Stimulated activated CD4-positive, alpha-beta T cell treated with anti-CD3 and anti-CD28 coated beads, Interleukin-12 subunit alpha, Interleukin-12 subunit beta, amount 100 ng/mL, for 24 hours (primary cell): Measurements from ENCODE around the gene CPN2.

Source experiments
- DNase-seq, 2 experiments: peaks; one replicate each; pipeline ENCODE4 v3.0.0-alpha.2; 2020; ENCODE audit warnings: low read depth in 2 of 2

CPN2 gene

DNA sequence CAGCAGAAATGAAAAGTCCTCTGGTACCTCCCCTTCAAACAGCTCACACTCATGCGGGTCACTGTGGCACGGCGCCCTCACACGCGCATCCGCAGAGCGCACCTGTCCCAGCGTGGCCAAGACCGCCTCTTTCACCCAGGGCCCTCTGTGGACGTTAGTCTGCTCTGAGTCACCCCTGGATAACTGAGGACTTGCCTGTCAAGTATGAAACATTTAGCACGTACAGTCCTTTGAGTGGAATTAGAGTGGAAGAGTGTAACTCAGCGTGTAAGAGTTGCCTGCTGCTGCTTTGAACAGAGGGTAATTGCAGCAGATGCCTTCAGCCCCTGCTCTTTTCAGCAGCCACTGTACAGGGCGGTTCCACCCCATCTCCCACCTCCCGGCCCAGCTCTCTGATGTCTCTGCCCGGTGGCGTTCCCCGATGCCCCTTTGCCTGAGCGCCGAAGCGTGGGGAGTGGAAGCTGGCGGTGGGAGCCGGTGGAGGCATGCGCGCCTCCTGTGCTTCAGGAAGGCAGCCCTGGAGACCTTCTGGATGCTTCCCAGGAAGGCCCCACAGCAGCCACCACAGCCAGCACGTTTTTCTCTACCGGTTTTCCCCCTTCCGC lies 23.0 kb downstream of the CPN2 start:
- no peak for DNase-seq

DNA sequence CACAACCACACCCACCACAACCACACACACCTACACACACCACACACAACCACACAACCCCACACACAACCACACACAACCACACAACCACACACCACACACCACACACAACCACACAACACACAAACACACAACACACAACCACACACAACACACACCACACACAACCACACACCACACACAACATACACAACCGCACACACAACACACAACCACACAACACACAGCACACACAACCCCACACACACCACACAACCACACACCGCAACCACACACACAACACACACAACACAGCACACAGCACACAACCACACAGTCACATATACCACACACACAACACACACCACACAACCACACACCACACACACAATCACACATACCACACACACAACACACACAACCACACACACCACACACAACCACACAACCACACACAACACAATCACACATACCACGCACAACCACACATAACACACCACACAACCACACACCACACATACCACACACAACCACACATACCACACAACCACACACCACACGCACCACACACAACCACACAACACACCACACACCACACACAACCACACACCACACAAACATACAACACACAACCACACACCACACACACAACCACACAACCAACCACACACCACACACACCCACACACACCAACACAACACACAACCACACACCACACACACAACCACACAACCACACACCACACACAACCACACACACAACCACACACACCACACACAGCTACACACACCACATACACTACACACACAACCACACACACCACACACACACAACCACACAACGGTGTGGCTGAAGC lies 23.7 kb downstream of the CPN2 start:
- no peak for DNase-seq

DNA sequence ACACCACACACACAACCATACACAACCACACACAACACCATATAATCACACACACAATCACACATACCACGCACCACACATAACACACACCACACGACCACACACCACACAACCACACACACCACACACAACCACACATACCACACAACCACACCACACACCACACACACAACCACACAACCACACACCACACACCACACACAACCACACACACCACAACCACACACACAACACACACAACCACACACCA lies 24.2 kb downstream of the CPN2 start:
- DNase-seq, result no peak

DNA sequence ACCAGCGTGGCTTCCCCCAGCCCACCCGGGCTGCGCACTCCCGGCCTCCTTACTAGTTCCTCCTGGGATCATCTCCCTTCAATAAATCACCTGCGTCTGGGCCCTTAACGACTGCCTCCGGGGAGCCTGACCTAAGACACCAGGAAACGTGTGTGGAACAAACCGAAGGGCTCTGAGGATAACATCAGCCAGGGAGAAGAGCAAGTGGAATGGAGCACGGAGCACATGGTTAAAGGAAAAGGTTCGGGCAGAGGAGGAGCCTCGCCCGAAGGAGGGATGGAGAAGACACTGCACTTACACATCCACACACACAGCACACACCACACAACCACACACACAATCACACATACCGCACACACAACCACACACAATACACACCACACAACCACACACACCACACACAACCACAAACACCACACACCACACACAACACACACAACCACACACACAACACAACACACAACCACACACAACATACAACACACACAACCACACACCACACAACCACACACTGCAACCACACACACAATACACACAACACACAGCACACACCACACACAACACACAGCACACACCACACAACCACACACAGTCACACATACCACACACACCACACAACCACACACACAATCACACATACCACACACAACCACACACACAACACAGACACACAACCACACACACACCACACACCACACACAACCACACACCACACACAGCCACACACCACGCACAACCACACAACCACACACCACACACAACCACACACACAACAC lies 24.7 kb downstream of the CPN2 start:
- DNase-seq, result no peak

DNA sequence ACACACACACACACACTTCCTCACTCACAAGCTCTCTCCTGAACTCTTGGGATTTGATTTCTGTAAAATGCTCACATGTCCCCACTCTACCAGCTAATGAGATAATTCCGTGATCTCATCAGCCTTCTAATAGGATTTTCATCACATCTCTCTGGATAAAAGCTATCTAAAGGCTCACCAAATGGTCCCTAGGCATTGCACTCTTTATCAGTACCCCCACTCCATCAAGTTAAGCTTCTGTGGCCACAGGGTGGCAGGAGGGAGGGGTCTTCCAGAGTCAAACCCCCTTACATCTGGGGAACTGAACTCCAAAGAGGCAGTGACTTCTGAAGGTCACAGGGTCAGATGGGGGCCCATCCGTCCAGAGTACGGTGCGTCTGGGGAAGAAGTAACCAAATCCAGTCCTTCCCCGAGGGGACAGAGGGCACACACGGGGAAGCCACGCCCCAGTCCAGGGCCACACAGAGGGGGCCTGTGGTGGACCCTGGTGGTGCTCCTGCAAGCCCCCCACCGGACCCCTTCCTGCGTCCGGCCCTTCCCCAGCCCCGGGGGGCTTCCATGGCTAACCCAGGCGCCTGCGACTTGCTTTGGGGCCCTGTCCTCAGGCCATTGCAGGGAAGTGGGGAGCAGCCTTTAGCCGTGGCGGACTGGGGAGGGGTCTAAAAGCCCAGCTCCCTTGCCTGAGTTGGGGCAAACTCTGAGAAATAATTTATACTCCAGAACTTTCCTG lies 25.5 kb downstream of the CPN2 start:
- no peak for DNase-seq

DNA sequence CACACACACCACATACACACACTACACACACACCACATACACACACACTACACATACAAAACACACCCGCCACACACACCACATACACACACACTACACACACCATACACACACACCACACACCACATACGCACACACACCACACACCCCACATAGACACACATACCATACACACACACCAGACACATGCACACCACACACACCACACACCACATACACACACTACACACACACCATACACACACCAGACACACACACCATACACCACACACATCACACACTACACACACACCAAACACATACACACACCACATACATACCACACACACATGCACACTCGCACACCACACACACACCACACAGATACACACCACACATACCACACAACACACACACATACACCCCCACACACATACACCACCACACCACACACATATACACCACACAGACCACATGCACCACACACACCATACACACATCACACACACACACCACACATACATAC lies 26.3 kb downstream of the CPN2 start:
- DNase-seq, result no peak

DNA sequence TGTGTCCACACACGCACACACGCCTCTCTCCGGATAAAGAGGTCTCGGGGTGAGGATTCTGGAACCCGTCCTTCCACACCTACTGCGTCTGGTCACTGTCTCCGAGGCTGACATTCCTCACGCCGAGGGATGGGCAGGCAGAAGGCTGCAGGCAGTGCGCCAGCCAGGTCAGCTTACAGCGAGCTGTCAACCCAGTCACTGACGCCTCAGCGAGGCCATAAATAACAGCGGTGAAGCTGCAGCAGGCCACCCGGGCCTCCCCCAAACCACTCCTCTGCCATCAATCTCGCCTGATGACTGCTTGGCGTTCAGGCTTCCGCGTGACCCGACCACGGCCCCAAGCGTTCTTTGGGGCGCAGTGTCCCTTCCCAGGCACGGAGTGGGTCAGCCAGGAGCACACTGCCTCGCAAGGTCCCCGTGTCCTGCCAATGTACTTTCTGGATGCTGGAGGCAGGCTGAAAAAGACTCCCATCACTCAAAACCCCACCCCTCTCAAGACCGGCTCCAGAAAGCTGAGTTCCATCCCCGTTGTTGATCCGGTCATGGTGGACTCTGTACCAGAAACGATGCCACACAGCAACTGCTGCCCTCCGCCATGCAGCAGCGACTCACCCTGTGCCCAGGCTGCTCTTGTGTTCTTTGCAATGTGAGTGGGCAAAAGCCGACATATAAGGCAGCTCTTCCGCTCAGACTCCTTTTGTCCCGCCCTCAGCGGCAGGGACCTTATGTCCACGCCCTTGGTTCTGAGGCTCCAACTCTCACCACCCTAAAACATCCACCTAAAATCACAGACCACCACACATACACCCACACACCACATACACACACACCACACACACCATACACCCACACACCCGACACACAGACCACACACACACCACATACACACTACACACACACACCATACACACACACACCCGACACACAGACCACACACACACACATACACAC lies 27.1 kb downstream of the CPN2 start:
- no peak for DNase-seq

DNA sequence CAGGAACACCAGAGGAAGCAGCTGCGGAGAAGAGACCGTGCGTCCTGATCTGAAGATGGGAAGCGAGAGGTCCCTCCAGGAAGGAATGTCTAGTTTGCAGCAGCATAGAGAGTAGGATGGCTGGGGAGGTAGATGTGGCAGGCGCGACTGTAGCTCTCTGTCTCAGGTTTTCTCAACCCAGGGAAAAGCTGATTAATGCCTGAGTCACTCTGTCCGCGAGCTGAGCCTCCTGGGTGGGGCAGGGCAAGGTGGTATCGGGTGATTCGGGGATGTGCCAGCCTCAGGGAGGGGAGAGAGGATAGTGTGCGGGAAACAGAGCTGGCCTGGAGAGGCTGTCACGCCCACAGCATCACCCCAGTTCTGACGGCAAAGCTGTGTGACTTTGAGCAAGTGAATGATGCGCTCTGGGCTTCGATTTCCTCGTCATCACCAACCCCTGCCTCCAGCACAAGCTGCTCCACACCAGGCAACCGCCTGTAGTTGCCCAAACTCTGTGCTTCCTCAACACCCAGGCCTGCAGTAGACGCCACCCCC lies 28.4 kb downstream of the CPN2 start:
- no peak for DNase-seq

DNA sequence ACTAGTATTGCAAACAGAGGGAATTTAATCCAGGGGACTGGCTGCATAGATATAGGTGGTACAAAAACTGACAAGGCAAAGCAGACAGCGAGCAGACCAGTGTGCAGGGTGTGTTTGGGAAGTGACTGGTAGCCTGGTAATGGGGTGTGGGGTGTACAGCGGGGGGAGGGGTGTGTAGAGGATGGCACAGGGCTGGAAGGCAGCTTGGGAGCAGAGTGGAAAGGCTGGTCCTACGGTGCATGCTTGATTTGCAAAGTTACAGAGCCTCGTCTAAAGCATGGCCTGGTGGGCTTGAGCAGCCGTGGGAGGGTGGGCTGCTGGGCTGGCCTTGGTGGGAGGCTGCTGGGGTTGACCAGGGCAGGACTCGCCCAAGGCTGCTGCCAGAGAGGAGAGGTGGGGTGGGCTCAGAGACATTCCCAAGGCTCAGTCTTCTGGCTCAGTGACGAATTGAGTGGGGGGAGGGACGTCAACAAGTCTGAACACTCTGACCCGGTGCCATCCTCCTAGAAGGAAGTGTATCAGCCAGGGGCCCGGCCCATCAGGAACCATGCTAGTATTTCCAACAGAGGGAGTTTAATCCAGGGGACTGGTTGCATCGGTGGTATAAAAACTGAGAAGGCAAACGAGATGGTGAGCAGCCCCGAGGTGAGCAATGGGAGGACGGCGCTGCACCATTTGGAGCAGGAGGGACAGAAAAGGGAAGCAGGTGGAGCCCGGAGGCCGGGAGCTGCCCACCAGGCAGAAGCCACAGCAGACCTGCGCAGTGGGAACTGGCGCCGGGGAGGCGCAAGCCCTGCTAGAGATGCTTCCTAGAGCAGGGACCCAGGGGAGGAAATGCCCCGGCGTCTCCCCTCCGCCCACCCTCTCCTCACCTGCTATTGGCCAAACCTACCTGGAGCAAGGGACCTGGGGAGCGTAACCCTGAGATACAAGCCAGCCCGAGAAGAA lies 29.2 kb downstream of the CPN2 start:
- DNase-seq, result no peak

DNA sequence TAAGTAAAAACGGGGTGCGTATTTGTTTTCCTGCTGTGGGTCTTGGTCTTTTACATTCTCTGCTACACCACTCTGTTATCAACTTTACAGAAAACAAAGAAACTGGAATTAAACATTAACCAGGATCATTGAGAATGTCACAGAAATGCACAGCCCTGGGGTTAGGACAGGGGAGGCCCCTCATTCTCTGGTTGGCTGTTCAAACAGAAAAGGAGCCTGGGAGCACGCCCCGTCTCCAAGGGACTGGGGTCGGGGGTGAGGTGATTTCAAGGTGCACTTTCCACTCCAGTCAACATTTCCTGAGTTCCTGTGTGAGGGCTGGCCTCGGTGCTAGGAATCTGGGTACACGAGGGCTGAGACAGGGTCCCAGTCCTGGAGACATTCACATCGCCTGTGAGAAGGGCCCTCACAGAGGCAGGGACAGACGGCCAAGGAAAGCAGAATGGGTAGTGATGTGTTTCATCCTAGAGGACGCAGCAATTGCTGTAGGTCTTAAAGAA lies 30.3 kb downstream of the CPN2 start:
- no peak for DNase-seq

DNA sequence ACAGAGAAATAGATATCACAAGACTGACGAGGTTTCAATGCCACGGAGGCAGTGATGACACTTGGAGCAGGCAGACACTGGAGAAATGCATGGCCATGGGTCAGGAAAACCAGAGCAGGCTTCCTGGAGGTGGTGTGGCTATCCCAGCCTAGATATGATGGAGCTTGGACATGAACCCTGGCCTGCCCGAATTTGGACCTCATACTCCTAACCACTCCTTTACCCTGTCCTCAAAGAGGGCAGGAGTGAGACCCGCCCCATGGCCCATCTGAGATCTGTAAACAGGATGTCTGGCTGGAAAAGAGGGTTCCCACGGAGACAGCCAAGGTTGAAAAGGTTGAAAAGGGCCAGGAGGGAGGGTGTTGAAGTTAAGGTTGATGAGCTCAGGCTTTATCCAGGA lies 31.0 kb downstream of the CPN2 start:
- no peak for DNase-seq

DNA sequence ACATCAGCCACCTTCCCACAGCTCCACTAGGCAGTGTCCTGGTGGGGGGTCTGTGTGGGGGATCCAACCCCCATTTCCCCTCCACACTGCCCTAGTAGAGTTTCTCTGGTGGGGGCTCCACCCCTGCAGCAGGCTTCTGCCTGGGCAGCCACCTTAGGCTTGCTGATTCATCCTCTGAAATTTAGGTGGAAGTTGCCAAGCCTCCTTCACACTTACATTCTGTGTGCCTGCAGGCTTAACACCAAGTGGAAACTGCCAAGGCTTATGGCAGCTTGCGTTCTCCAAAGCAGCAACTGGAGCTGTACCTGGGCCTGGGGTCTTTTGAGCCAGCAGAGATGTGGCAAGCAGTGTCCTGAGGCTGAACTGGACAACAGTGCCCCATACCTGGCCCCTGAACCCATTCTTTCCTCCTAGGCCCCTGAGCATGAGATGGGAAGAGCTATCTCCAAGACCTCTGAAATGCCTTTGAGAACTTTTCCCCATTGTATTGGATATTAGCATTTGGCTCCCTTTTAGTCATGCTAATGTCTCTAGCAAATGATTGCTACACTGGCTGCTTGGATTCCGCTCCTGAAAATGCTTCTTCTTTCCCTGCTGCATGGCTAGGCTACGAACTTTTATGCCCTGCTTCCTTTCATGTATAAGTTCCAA lies 32.5 kb downstream of the CPN2 start:
- DNase-seq, result no peak

DNA sequence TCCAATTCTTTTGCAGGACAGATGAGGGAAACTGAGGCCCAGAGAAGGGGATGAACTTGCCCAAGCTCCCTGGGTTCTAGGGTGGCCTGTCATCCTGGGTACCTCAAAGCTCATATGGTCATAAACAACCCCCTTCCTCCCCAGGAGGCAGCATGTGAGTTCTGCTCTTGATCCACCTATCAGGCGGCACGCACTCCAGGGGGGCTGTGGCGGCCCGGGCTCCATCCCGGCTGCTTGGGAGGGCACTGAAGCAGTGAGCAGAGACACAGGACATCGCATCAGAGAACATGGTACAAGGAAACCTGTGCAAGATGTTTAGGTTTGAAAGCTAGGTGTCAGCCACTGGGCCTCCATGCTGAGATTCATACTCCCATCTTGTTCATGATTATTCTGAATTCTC lies 34.2 kb downstream of the CPN2 start:
- no peak for DNase-seq

DNA sequence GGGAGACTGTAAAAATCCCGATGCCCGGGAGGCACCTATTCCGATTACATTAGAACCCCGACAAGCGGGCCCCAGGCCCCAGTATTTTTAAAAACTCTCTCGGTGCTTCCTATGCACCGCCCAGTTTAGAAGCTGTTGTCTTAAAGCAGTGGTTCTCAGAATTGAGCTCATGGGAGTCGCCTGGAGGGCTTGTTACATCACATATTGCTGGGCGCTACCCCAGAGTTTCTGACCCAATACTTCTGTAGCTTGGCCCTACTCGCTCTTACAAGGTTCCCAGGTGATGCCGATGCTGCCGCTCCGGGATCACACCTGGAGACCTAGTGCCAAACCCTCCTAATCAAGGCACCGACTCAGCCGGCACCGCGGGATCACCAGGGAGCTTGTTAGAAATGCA lies 35.2 kb downstream of the CPN2 start:
- no peak for DNase-seq

DNA sequence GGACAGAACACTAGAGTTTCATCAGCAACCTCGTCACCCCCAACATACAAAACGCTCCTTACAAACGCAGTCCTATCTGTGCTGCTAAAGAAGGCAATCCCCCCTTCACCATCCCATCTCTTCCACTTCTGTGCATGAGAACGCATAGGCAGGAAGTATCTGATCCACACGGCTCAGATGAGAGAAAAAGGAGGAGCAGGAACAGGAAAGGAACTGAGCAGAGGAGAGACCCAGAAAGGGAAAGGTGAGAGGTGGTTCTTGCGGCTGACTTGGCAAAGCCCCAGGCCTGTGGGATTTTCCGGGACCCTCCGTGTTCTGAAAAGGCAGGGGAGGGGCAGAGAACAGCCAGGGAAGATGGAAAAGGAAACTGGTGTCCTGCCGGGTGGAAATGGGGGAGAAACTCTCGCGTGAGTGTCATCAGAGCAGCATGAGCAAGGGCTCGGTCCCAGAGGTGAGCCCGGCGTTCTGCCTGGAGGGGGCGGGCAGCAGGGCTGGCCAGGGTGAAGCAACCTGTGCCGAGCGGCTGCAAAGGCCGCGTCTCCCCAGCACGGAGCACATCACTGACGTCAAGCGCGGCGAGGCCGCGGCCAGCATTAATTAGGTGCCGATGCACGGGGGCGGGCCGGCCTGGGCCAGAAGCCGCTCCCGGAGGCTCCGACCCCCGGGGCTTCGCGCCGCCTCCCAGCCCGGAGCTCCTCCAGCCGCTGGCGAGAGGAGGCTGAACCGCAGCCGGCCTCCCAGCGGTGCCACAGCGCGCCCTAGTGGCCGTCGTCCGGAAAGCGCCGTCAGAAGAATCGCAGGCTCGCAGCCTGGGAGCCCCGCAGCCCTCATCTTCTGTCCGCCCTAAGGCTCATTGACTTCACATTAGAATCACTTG lies 35.8 kb downstream of the CPN2 start:
- DNase-seq, result peak; percentile 65 to 76

DNA sequence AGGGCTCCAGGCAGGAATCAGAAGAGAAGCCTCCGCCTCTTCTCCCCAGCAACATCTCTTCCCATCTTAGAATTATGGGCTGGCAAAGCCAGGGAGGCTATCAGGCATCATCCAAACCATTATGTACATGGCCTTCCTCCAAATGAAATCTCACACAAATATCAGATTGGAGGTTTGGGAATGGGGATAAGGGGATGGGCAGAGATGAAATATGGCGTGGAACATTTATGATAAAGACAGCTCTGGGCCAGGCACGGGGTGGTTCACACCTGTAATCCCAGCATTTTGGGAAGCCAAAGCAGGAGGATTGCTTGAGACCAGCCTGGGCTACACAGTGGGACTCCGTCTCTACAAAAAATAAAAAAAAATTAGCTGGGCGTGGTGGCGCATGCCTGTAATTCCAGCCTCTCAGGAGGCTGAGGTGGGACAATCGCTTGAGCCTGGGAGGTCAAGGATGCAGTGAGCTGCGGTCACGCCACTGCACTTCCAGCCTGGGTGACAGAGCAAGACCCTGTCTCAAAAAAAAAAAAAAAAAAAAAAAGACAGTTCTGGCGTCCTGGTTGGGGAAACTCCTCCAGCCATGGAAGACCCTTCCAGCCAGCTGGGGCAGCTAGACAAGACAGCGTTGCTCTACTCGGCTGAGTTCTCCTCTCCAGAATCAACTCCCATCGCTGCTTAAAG lies 36.6 kb downstream of the CPN2 start:
- no peak for DNase-seq
